GM12891 (cell line): ENCODE results near the gene TUBB2A.
"Not testable (repeated sequence)": the region's sequence is repeated elsewhere in the genome, so short reads cannot be mapped to it uniquely, and the experiment has no call there.

Experiments
- PAX5 ChIP-seq: IDR thresholded peaks from 2 replicates; pipeline ENCODE4 v1.6.1; 2011; ENCODE audit warnings: low read length, moderate library complexity, mild to moderate bottlenecking; ENCODE audit not compliant: insufficient read depth, severe bottlenecking
- POLR2A ChIP-seq: IDR thresholded peaks from 2 replicates; pipeline ENCODE4 v1.6.1; 2011; ENCODE audit warnings: low read depth, low read length, control low read depth
- POLR2AphosphoS5 ChIP-seq: IDR thresholded peaks from 2 replicates; pipeline ENCODE4 v1.6.1; 2011; ENCODE audit warnings: low read depth, low read length, control low read depth
- SPI1 ChIP-seq: IDR thresholded peaks from 2 replicates; pipeline ENCODE4 v1.6.1; 2011; ENCODE audit warnings: low read depth, low read length, control low read depth
- TAF1 ChIP-seq: IDR thresholded peaks from 2 replicates; pipeline ENCODE4 v1.6.1; 2011; ENCODE audit warnings: low read depth, low read length, control low read depth

DNA sequence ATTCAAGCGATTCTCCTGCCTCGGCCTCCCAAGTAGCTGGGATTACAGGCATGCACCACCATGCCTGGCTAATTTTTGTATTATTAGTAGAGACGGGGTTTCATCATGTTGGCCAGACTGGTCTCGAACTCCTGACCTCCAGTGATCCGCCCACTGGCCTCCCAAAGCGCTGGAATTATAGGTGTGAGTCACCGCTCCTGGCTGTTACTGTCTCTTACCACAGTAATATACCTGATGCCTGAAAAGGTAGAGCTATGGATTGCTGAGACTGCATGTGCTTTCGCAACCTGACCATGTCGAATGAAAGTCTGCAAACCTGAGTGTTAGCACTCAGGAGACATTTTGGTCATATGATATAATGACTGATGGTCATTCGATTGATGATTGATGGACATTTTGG, 31.8 kb upstream of the TUBB2A start:
- TF ChIP-seq POLR2A, POLR2AphosphoS5, TAF1, SPI1, PAX5: not testable (repeated sequence)
